Motor neuron (in vitro differentiated cells): Measurements from ENCODE around the gene SMAD7. TPM values are rescaled to one million over a fixed set of nuclear protein-coding genes. Genes with fewer than 3 reads are reported as not detected.
A peak's percentile ranks its signal among the peaks of the same experiment; 100 is the strongest.

ENCODE experiments used
- ATAC-seq, 8 experiments: fragments of 200-7000 bp; cut with Tn5 transposase; replicated peaks in 6 of 8; 2 replicates each; pipeline ENCODE4 v1.8.0; 2021; ENCODE audit warnings: mild to moderate bottlenecking in 8 of 8, moderate library complexity in 8 of 8
- H3K27ac ChIP-seq, 2 donors: fragments of 250-450 bp; sonication (Bioruptor Pico); 2 replicates each; pipeline ENCODE4 v1.9.0; 2021; ENCODE audit warnings: antibody characterized with exemption in 2 of 2, mild to moderate bottlenecking in 2 of 2, moderate library complexity in 1 of 2
- H3K4me1 ChIP-seq, 2 donors: fragments of 250-450 bp; sonication (Bioruptor Pico); replicated peaks in 1 of 2; 2 replicates each; pipeline ENCODE4 v1.6.1; 2021; ENCODE audit warnings: antibody characterized with exemption in 2 of 2, mild to moderate bottlenecking in 2 of 2, moderate library complexity in 1 of 2
- H3K4me3 ChIP-seq, 5 donors: fragments of 250-450 bp; sonication (Bioruptor Pico); 2 replicates each; pipeline ENCODE4 v1.9.0; 2021; ENCODE audit warnings: antibody characterized with exemption in 5 of 5, mild to moderate bottlenecking in 5 of 5, moderate library complexity in 4 of 5
- WGBS, 10 experiments: fragments of 450-650 bp; shearing (Covaris generic); methylation state at CpG; one replicate each; pipeline ENCODE4 v1.0.0; 2022; 5-methylcytosine and 5-hydroxymethylcytosine counted together
- in situ Hi-C, 9 experiments: fragments of 400-800 bp; cut with MboI; loops; one replicate each; pipeline ENCODE4 v1.15.0; 2021; ENCODE audit warnings: low sequenced_read_pairs in 9 of 9, low pct_unique_long_range_greater_than_20kb in 2 of 9; ENCODE audit not compliant: unreplicated experiment in 9 of 9
- total RNA-seq, 8 experiments: library from RNA; unstranded; fragments of 300-600 nt; gene quantifications; 2 replicates each; pipeline versions ENCODE4 v1.2.3 to v1.2.4, GENCODE V29; 2022

SMAD7 gene
- total RNA-seq, 8 experiments from 2014 or later = 2.2 to 16.3 (median 8.2) TPM

GRCh38 chr18:48962994-48963561 is 12.3 kb upstream of the SMAD7 start:
- Histone ChIP-seq H3K4me3 (no peak overlapping the region), H3K4me1 (peaks cover 23 to 28% of the 10 kb centered on the region in 2 donors), H3K27ac (no peak overlapping the region)
- WGBS, 10 experiments = 0 to 100% (median 68%) methylated on average over 1 to 3 of the region's 3 CpGs; no CpG with 5 or more reads in 2 of the 10 experiments
- ATAC-seq = peak in 5 of 8 experiments; percentile 29 to 67 (median 31)
- in situ Hi-C loops = no loop called here

GRCh38 chr18:48962252-48962993 is 11.7 kb upstream of the SMAD7 start:
- WGBS, 10 experiments = 59 to 100% (median 79%) methylated on average over 2 to 8 of the region's 13 CpGs; no CpG with 5 or more reads in 1 of the 10 experiments
- ATAC-seq = peak in 2 of 8 experiments; percentile 28 to 73
- Histone ChIP-seq H3K27ac (no peak overlapping the region), H3K4me1 (peaks cover 23 to 28% of the 10 kb centered on the region in 2 donors), H3K4me3 (no peak overlapping the region)
- in situ Hi-C loops = no loop called here

GRCh38 chr18:48961547-48961946 is 10.8 kb upstream of the SMAD7 start:
- H3K4me3 ChIP-seq = no peak overlapping the region

GRCh38 chr18:48959921-48960920 is 9.5 kb upstream of the SMAD7 start:
- peak in 3 of 8 experiments; percentile 53 to 74 (median 60) for ATAC-seq
- in situ Hi-C loops = no loop called here
- no peak overlapping the region for H3K27ac ChIP-seq
- 12 to 100% (median 50%) methylated on average over 1 to 16 of the region's 17 CpGs; no CpG with 5 or more reads in 1 of the 10 experiments for WGBS, 10 experiments
- H3K4me1 ChIP-seq = peaks cover 23 to 36% of the 10 kb centered on the region in 2 donors
- H3K4me3 ChIP-seq = no peak overlapping the region

More at GRCh38 chr18:48961547-48961946, 10.8 kb upstream of the SMAD7 start:
- H3K27ac ChIP-seq = no peak overlapping the region
- ATAC-seq = peak in 1 of 8 experiments; percentile 35
- 43 to 100% (median 86%) methylated on average over 2 to 5 of the region's 12 CpGs; no CpG with 5 or more reads in 3 of the 10 experiments for WGBS, 10 experiments
- in situ Hi-C loops = no loop called here
- peaks cover 23 to 31% of the 10 kb centered on the region in 2 donors for H3K4me1 ChIP-seq

GRCh38 chr18:48959551-48959920 is 8.8 kb upstream of the SMAD7 start:
- ATAC-seq = no peak
- no peak overlapping the region for H3K4me3 ChIP-seq
- peaks cover 23 to 36% of the 10 kb centered on the region in 2 donors for H3K4me1 ChIP-seq
- WGBS, 10 experiments = 25 to 90% (median 50%) methylated on average over 1 to 5 of the region's 7 CpGs; no CpG with 5 or more reads in 1 of the 10 experiments
- no peak overlapping the region for H3K27ac ChIP-seq
- in situ Hi-C loops = no loop called here

GRCh38 chr18:48958951-48959350 is 8.2 kb upstream of the SMAD7 start:
- Histone ChIP-seq H3K4me3 (no peak overlapping the region), H3K4me1 (peaks cover 21 to 33% of the 10 kb centered on the region in 2 donors), H3K27ac (no peak overlapping the region)
- WGBS, 10 experiments = 47 to 100% (median 84%) methylated on average over 1 to 6 of the region's 6 CpGs
- ATAC-seq = no peak
- in situ Hi-C loops = no loop called here

- Histone ChIP-seq H3K27ac (no peak overlapping the region), H3K4me1 (peaks cover 13 to 27% of the 10 kb centered on the region in 2 donors), H3K4me3 (no peak overlapping the region)
- ATAC-seq = no peak
- WGBS, 10 experiments = 43 to 75% (median 73%) methylated on average over 1 to 4 of the region's 4 CpGs; no CpG with 5 or more reads in 5 of the 10 experiments
- in situ Hi-C loops = no loop called here
These were observed 6.9 kb upstream of the SMAD7 start for GRCh38 chr18:48957616-48958015.

- Histone ChIP-seq H3K4me3 (no peak overlapping the region), H3K27ac (no peak overlapping the region), H3K4me1 (peaks cover 11 to 26% of the 10 kb centered on the region in 2 donors)
- ATAC-seq = no peak
- WGBS, 10 experiments = 0 to 94% (median 80%) methylated on average over 1 to 8 of the region's 8 CpGs; no CpG with 5 or more reads in 2 of the 10 experiments
- in situ Hi-C loops = no loop called here
These were observed 6.4 kb upstream of the SMAD7 start for GRCh38 chr18:48957136-48957535.

GRCh38 chr18:48956356-48956755 is 5.6 kb upstream of the SMAD7 start:
- ATAC-seq = no peak
- Histone ChIP-seq H3K4me3 (no peak overlapping the region), H3K4me1 (peaks cover 11 to 26% of the 10 kb centered on the region in 2 donors), H3K27ac (no peak overlapping the region)
- 17 to 100% (median 80%) methylated on average over 1 of the region's 1 CpG; no CpG with 5 or more reads in 4 of the 10 experiments for WGBS, 10 experiments
- in situ Hi-C loops = no loop called here

- no peak for ATAC-seq
- Histone ChIP-seq H3K4me1 (peaks cover 11 to 26% of the 10 kb centered on the region in 2 donors), H3K4me3 (no peak overlapping the region), H3K27ac (no peak overlapping the region)
- in situ Hi-C loops = no loop called here
- WGBS, 10 experiments = 8 to 92% (median 70%) methylated on average over 2 to 6 of the region's 7 CpGs; no CpG with 5 or more reads in 1 of the 10 experiments
These were observed 5.1 kb upstream of the SMAD7 start for GRCh38 chr18:48955830-48956261.

GRCh38 chr18:48954886-48955819 is 4.4 kb upstream of the SMAD7 start:
- H3K4me1 ChIP-seq = peaks cover 6 to 24% of the 10 kb centered on the region in 2 donors
- in situ Hi-C loops = no loop called here
- no peak overlapping the region for H3K27ac ChIP-seq
- no peak for ATAC-seq
- no peak overlapping the region for H3K4me3 ChIP-seq
- WGBS, 10 experiments = 45 to 95% (median 77%) methylated on average over 1 to 12 of the region's 14 CpGs
